ENCODE data around the gene MRGPRD. TPM values are rescaled to one million over a fixed set of nuclear protein-coding genes. Genes with fewer than 3 reads are reported as not detected.
A peak's percentile ranks its signal among the peaks of the same experiment; 100 is the strongest.

MRGPRD gene
- total RNA-seq, 1 experiment from 2014 or later, result not detected

DNA sequence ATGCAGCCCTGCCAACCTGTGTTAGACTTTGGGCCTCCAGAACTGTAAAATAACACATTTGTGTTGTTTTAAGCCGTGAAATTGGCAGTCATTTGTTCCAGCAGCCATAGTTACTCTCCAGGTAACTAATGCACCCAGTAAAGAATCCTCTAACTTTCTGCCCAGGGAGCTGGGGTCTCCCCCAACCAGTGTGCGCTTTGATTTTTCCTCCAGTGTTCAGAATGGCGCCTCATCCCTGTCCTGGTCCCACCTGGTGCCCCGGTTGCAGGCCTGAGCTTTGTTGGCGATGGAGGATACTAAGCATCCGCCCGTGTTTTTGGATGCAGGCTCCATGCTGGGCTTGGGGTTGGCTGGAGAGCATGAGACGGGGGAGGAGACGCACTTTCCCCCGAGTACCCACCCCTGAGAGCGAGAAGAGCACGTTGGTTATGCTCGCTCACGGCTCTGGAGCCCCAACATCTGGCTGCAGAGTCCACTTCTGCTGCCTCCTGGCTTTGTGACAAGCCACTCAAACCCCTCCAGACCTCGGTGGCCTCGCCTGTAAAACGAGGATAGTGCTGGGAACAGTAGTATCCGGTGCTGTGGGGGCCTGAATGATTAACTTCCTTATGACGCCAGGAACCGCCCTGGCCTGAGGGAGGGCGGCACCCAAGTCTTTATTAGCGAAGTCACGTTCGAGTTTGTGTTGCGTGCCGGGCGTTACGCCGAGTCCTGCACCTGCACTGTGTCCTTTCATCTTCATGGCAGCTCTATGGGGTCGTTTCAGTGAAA, 25.8 kb downstream of the MRGPRD start:
- H2AFZ ChIP-seq, result no peak overlapping the region
- CTCF ChIA-PET, result no interaction called here

DNA sequence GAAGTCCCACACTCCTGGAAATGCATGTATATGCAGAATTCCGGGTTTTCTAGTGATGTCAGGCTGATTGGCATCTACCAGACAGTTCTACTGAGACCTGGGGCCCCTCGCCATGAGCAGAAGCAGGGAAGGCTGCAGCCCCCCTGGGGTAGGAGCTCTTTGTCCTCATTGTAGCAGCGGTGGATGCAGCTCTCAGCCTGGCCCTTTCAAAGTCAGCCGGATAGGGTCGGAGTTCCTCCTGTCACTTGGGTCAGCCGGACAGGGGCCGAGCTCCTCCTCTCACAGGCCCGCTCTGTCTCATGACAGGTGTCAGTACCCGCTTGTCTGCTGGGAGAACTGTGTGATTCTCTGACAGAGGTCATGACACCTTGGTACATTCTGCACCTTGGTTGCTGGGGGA, 30.0 kb downstream of the MRGPRD start:
- Histone ChIP-seq H3K4me1 (replicated peaks; ENCODE audit: insufficient read depth) (no peaks in the 10 kb centered on the region), H3K9me2 (ENCODE audit: insufficient read depth) (no peaks in the 10 kb centered on the region), H3F3A (ENCODE audit: insufficient read depth, low read depth) (no peaks in the 10 kb centered on the region), H4K20me1 (ENCODE audit: insufficient read depth) (no peaks in the 10 kb centered on the region), H3K79me2 (ENCODE audit: low read depth) (no peaks in the 10 kb centered on the region), H3K9me3 (ENCODE audit: insufficient read depth, low read depth) (no peaks in the 10 kb centered on the region), H2AFZ (no peak overlapping the region), H3K4me3 (no peak overlapping the region), H3K27me3 (ENCODE audit: insufficient read depth, low read depth) (no peaks in the 10 kb centered on the region), H3K4me2 (no peak overlapping the region), H3K27ac (no peak overlapping the region), H3K36me3 (ENCODE audit: low read depth) (no peaks in the 10 kb centered on the region)
- no TSS peak for BruUV-seq (replicated peaks)
- intact Hi-C loops (cut with micrococcal nuclease; ENCODE audit: unreplicated experiment), result loop anchor here (5.0 kb wide), 1 partner anchor 92 kb away; no protein-coding TSS in a partner anchor
- ChIA-PET POLR2A (ENCODE audit: unreplicated experiment) (no interaction called here), CTCF (no interaction called here)
- DNase-seq, result no peak
- TF ChIP-seq EZH2 (IDR thresholded peaks at IDR 0.05; ENCODE audit: low read depth), result no peak
- no peak for TF ChIP-seq CTCF (conservative IDR thresholded peaks at IDR 0.05)

More for the DNA sequence above, 25.8 kb downstream of the MRGPRD start:
- no peaks in the 10 kb centered on the region for H3K9me2 ChIP-seq (ENCODE audit: insufficient read depth)
- H3K4me1 ChIP-seq (replicated peaks; ENCODE audit: insufficient read depth), result no peaks in the 10 kb centered on the region
- H3K9me3 ChIP-seq (ENCODE audit: insufficient read depth, low read depth), result no peaks in the 10 kb centered on the region
- no peaks in the 10 kb centered on the region for H4K20me1 ChIP-seq (ENCODE audit: insufficient read depth)
- POLR2A ChIA-PET (ENCODE audit: unreplicated experiment), result no interaction called here
- no peaks in the 10 kb centered on the region for H3K36me3 ChIP-seq (ENCODE audit: low read depth)
- no peak overlapping the region for H3K27ac ChIP-seq
- no peak for TF ChIP-seq CTCF (conservative IDR thresholded peaks at IDR 0.05)
- no peak for TF ChIP-seq EZH2 (IDR thresholded peaks at IDR 0.05; ENCODE audit: low read depth)
- peak in 1 of 2 experiments; percentile 42 for DNase-seq
- no TSS peak for BruUV-seq (replicated peaks)
- no peaks in the 10 kb centered on the region for H3K79me2 ChIP-seq (ENCODE audit: low read depth)
- H3F3A ChIP-seq (ENCODE audit: insufficient read depth, low read depth), result no peaks in the 10 kb centered on the region
- 0 out of 2 replicates have a peak, but pooled peaks cover 5% of the 10 kb centered on the region for H3K27me3 ChIP-seq (ENCODE audit: insufficient read depth, low read depth)
- H3K4me2 ChIP-seq, result no peak overlapping the region
- intact Hi-C loops (cut with micrococcal nuclease; ENCODE audit: unreplicated experiment), result loop anchor here (5.0 kb wide), 1 partner anchor 87 kb away; no protein-coding TSS in a partner anchor
- H3K4me3 ChIP-seq, result no peak overlapping the region

DNA sequence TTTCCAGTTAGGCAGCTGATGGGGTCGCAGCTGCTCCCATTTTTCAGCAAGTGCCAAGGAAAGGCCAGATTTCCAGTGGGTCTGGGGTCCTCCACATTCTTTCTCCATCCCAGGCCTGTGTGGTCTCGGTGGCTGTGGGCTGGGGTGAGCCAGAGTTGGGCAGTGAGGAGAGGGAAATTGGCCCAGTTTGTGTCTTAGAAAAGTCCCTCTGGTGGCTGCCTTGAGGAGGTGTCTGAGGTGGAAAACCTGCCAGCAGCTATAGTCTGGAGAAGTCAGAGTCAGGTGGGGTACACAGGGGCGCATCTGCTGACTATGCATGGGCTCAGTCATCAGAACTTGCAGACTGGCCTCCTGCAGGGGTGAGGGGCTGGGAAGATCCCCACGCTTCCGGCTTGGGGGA, 30.5 kb downstream of the MRGPRD start:
- no TSS peak for BruUV-seq (replicated peaks)
- TF ChIP-seq EZH2 (IDR thresholded peaks at IDR 0.05; ENCODE audit: low read depth) (no peak), CTCF (conservative IDR thresholded peaks at IDR 0.05) (peak; percentile 73)
- H3K79me2 ChIP-seq (ENCODE audit: low read depth), result no peaks in the 10 kb centered on the region
- H3K4me2 ChIP-seq, result no peak overlapping the region
- ChIA-PET CTCF (no interaction called here), POLR2A (ENCODE audit: unreplicated experiment) (interaction anchor here (0.6 to 0.7 kb wide), 2 partner anchors 79 to 98 kb away, joined by 3 to 9 read pairs; no protein-coding TSS in a partner anchor)
- H3K27me3 ChIP-seq (ENCODE audit: insufficient read depth, low read depth), result no peaks in the 10 kb centered on the region
- no peaks in the 10 kb centered on the region for H3K36me3 ChIP-seq (ENCODE audit: low read depth)
- H2AFZ ChIP-seq, result no peak overlapping the region
- H3K27ac ChIP-seq, result no peak overlapping the region
- peak; percentile 21 to 49 for DNase-seq
- intact Hi-C loops (cut with micrococcal nuclease; ENCODE audit: unreplicated experiment), result loop anchor here (5.0 kb wide), 1 partner anchor 92 kb away; no protein-coding TSS in a partner anchor
- no peaks in the 10 kb centered on the region for H3K4me1 ChIP-seq (replicated peaks; ENCODE audit: insufficient read depth)
- no peaks in the 10 kb centered on the region for H4K20me1 ChIP-seq (ENCODE audit: insufficient read depth)
- no peak overlapping the region for H3K4me3 ChIP-seq
- H3F3A ChIP-seq (ENCODE audit: insufficient read depth, low read depth), result no peaks in the 10 kb centered on the region
- H3K9me2 ChIP-seq (ENCODE audit: insufficient read depth), result no peaks in the 10 kb centered on the region
- no peaks in the 10 kb centered on the region for H3K9me3 ChIP-seq (ENCODE audit: insufficient read depth, low read depth)

Data from PC-9 (cell line).